Lower lobe of right lung (tissue), 2 donors: ENCODE measurements around the gene FILIP1L. TPM values are rescaled to one million over a fixed set of nuclear protein-coding genes. Genes with fewer than 3 reads are reported as not detected.

Experiments used
- ATAC-seq, 2 donors: fragments of 200-7000 bp; cut with Tn5 transposase; one replicate each; pipeline ENCODE4 v1.9.1; 2020 to 2022; ENCODE audit warnings: mild to moderate bottlenecking in 2 of 2, moderate library complexity in 2 of 2
- DNase-seq: peaks from one replicate; pipeline ENCODE4 v3.0.0-alpha.2; 2020
- H3K27ac ChIP-seq: fragments of 200-600 bp; one replicate; pipeline ENCODE4 v1.8.0; 2022
- H3K27me3 ChIP-seq: fragments of 200-600 bp; one replicate; pipeline ENCODE4 v1.8.0; 2022; ENCODE audit warnings: low read depth
- H3K36me3 ChIP-seq: fragments of 200-600 bp; one replicate; pipeline ENCODE4 v1.8.0; 2022; ENCODE audit warnings: mild to moderate bottlenecking
- H3K4me1 ChIP-seq: fragments of 200-600 bp; one replicate; pipeline ENCODE4 v1.8.0; 2022
- H3K4me3 ChIP-seq: fragments of 200-600 bp; one replicate; pipeline ENCODE4 v1.8.0; 2022; ENCODE audit warnings: mild to moderate bottlenecking
- H3K9me3 ChIP-seq: fragments of 200-600 bp; one replicate; pipeline ENCODE4 v1.8.0; 2022
- CTCF ChIP-seq: fragments of 200-600 bp; IDR thresholded peaks from one replicate; pipeline ENCODE4 v1.8.0; 2022; ENCODE audit warnings: antibody characterized with exemption, mild to moderate bottlenecking
- intact Hi-C: fragments of 100-400 bp; cut with DNase I; formaldehyde crosslinking; loops from one replicate; pipeline ENCODE4 v1.11.0; 2022
- total RNA-seq: library from RNA; stranded (reverse); fragmentation: NEBNext Ultra II Directional; extraction: Animal tissue kit (Norgen Biotek cat#: 25700); gene quantifications from one replicate; pipeline ENCODE4 v1.2.1, GENCODE V29; 2021
- donor health status: DM: no; HTN: yes; CAD: no; lungs with severe emphysema.

Gene FILIP1L
- total RNA-seq, 1 donor from 2014 or later, result 25.0 TPM

- no peak for ATAC-seq
- intact Hi-C loops, result no loop called here
- H3K27ac ChIP-seq, result no peak overlapping the region
Observed at GRCh38 chr3:100104817-100105413, 9.4 kb downstream of the FILIP1L start.

GRCh38 chr3:100104442-100104798, 9.9 kb downstream of the FILIP1L start:
- no peaks in the 10 kb centered on the region for H3K27me3 ChIP-seq
- H3K36me3 ChIP-seq, result no peaks in the 10 kb centered on the region
- H3K4me1 ChIP-seq, result peaks cover 41% of the 10 kb centered on the region
- no peak for ATAC-seq
- no peak overlapping the region for H3K27ac ChIP-seq
- DNase-seq, result no peak
- TF ChIP-seq CTCF, result no peak
- intact Hi-C loops, result no loop called here
- H3K4me3 ChIP-seq, result no peak overlapping the region
- H3K9me3 ChIP-seq, result no peaks in the 10 kb centered on the region

More at GRCh38 chr3:100104817-100105413, 9.4 kb downstream of the FILIP1L start:
- Histone ChIP-seq H3K27me3 (no peaks in the 10 kb centered on the region), H3K4me3 (no peak overlapping the region), H3K9me3 (no peaks in the 10 kb centered on the region), H3K36me3 (no peaks in the 10 kb centered on the region), H3K4me1 (peaks cover 40% of the 10 kb centered on the region)
- TF ChIP-seq CTCF, result no peak
- DNase-seq, result no peak

- H3K27ac ChIP-seq, result no peak overlapping the region
- H3K36me3 ChIP-seq, result no peaks in the 10 kb centered on the region
- H3K4me3 ChIP-seq, result no peak overlapping the region
- ATAC-seq (peak; percentile 15 to 40), DNase-seq (no peak)
- peaks cover 47% of the 10 kb centered on the region for H3K4me1 ChIP-seq
- no peak for TF ChIP-seq CTCF
- no peaks in the 10 kb centered on the region for H3K27me3 ChIP-seq
- no peaks in the 10 kb centered on the region for H3K9me3 ChIP-seq
- intact Hi-C loops, result no loop called here
Observed at GRCh38 chr3:100103558-100104441, 10.5 kb downstream of the FILIP1L start.

- no peak overlapping the region for H3K4me3 ChIP-seq
- ATAC-seq (no peak), DNase-seq (no peak)
- no peak overlapping the region for H3K27ac ChIP-seq
- H3K27me3 ChIP-seq, result no peaks in the 10 kb centered on the region
- no peaks in the 10 kb centered on the region for H3K9me3 ChIP-seq
- H3K4me1 ChIP-seq, result peaks cover 50% of the 10 kb centered on the region
- no peak for TF ChIP-seq CTCF
- intact Hi-C loops, result no loop called here
- no peaks in the 10 kb centered on the region for H3K36me3 ChIP-seq
Observed at GRCh38 chr3:100102757-100103156, 11.5 kb downstream of the FILIP1L start.

GRCh38 chr3:100100425-100100824, 13.9 kb downstream of the FILIP1L start:
- H3K4me1 ChIP-seq, result peaks cover 35% of the 10 kb centered on the region
- no peaks in the 10 kb centered on the region for H3K9me3 ChIP-seq
- DNase-seq, result no peak
- H3K27ac ChIP-seq, result no peak overlapping the region
- no peaks in the 10 kb centered on the region for H3K27me3 ChIP-seq
- TF ChIP-seq CTCF, result no peak
- intact Hi-C loops, result no loop called here
- ATAC-seq, result no peak
- H3K36me3 ChIP-seq, result no peaks in the 10 kb centered on the region
- H3K4me3 ChIP-seq, result no peak overlapping the region
